OCI-LY7 (cell line): ENCODE results near the gene ERP44. TPM values are rescaled to one million over a fixed set of nuclear protein-coding genes. Genes with fewer than 3 reads are reported as not detected.

Experiments used
- BruUV-seq: library from RNA; stranded (reverse); fragments of 400-500 nt; replicated peaks from 2 replicates; lab custom pipeline; 2021; lab: Mats Ljungman, UMichigan
- CTCF ChIA-PET: fragments of 300-600 bp; sonication (Branson Sonifier 250); formaldehyde crosslinking; loops from one replicate; lab custom pipeline; 2022; ENCODE audit warnings: antibody characterized with exemption; ENCODE audit not compliant: unreplicated experiment; lab: Charles Lee
- POLR2A ChIA-PET: fragments of 300-600 bp; sonication (Branson Sonifier 250); formaldehyde crosslinking; loops from one replicate; lab custom pipeline; 2022; ENCODE audit warnings: antibody characterized with exemption; lab: Charles Lee
- DNase-seq: peaks from one replicate; pipeline ENCODE4 v3.0.0-alpha.2; 2015; ENCODE audit warnings: low spot score
- H2AFZ ChIP-seq: fragments of 200-600 bp; sonication (generic), shearing (Covaris generic); 2 replicates; pipeline ENCODE4 v1.6.1; 2014; ENCODE audit warnings: mild to moderate bottlenecking, antibody characterized with exemption, low read length, moderate library complexity
- H3K27ac ChIP-seq: fragments of 200-600 bp; sonication (generic); 2 replicates; pipeline ENCODE4 v1.5.1; 2014; ENCODE audit warnings: mixed run types, low read depth, mild to moderate bottlenecking, moderate library complexity, low read length, inconsistent platforms; ENCODE audit not compliant: poor library complexity, severe bottlenecking
- H3K36me3 ChIP-seq: fragments of 200-600 bp; sonication (generic); 2 replicates; pipeline ENCODE4 v1.6.1; 2014; ENCODE audit warnings: mild to moderate bottlenecking, antibody characterized with exemption, low read length, moderate library complexity, mixed read lengths; ENCODE audit not compliant: insufficient read depth
- H3K4me1 ChIP-seq: fragments of 200-600 bp; sonication (generic); 2 replicates; pipeline ENCODE4 v1.5.1; 2014; ENCODE audit warnings: mild to moderate bottlenecking, low read length; ENCODE audit not compliant: insufficient read depth, poor library complexity, severe bottlenecking
- H3K4me2 ChIP-seq: fragments of 200-600 bp; sonication (generic); 2 replicates; pipeline ENCODE4 v1.6.1; 2014; ENCODE audit warnings: mild to moderate bottlenecking, low read length
- H3K4me3 ChIP-seq: fragments of 200-600 bp; sonication (generic); 2 replicates; pipeline ENCODE4 v1.5.1; 2014; ENCODE audit warnings: mild to moderate bottlenecking, low read depth, low read length; ENCODE audit not compliant: poor library complexity, severe bottlenecking
- H3K79me2 ChIP-seq: fragments of 200-600 bp; sonication (generic); 2 replicates; pipeline ENCODE4 v1.6.1; 2016; ENCODE audit warnings: low read depth, mild to moderate bottlenecking, low read length, moderate library complexity, mixed read lengths; ENCODE audit not compliant: insufficient read depth
- H3K9me2 ChIP-seq: fragments of 200-600 bp; sonication (generic); 2 replicates; pipeline ENCODE4 v1.6.1; 2016; ENCODE audit warnings: mild to moderate bottlenecking, low read length, mixed read lengths; ENCODE audit not compliant: insufficient read depth
- H3K9me3 ChIP-seq: fragments of 200-600 bp; sonication (generic); 2 replicates; pipeline ENCODE4 v1.6.1; 2014; ENCODE audit warnings: mild to moderate bottlenecking, mixed run types, low read length, mixed read lengths
- H4K20me1 ChIP-seq: fragments of 200-600 bp; sonication (generic); 2 replicates; pipeline ENCODE4 v1.6.1; 2014; ENCODE audit warnings: mild to moderate bottlenecking, antibody characterized with exemption, low read length, moderate library complexity, mixed read lengths; ENCODE audit not compliant: insufficient read depth
- CTCF ChIP-seq: fragments of 200-600 bp; sonication (generic); conservative IDR thresholded peaks from 2 replicates; pipeline ENCODE4 v1.5.1; 2014; ENCODE audit warnings: mild to moderate bottlenecking, antibody characterized with exemption, low read length, moderate library complexity, mixed read lengths
- EZH2phosphoT487 ChIP-seq: fragments of 200-600 bp; sonication (generic); IDR thresholded peaks from 2 replicates; pipeline ENCODE4 v1.6.1; 2018; ENCODE audit warnings: low read depth, borderline replicate concordance, mild to moderate bottlenecking, mixed run types, antibody characterized with exemption, low read length, moderate library complexity, mixed read lengths
- intact Hi-C: fragments of 100-400 bp; cut with micrococcal nuclease; formaldehyde crosslinking; loops from one replicate; pipeline ENCODE4 v1.10.0; 2022; ENCODE audit not compliant: unreplicated experiment
- total RNA-seq, 2 experiments: library from RNA; depleted of rRNA in 1 of 2; stranded (reverse); fragments of >200 nt in 1 of 2; shearing (Covaris generic) in 1 of 2; gene quantifications; 2 replicates each; pipeline ENCODE4 v1.2.3, GENCODE V29; 2014 to 2022

ERP44 gene
- total RNA-seq, 2 experiments from 2014 or later, result 19.3 to 28.1 TPM

GRCh38 chr9:100125910-100126309, 27.1 kb upstream of the ERP44 start:
- H3K4me3 ChIP-seq, result no peak overlapping the region
- TF ChIP-seq CTCF (no peak), EZH2phosphoT487 (no peak)
- ChIA-PET CTCF (no interaction called here), POLR2A (no interaction called here)
- no peak for DNase-seq
- no peaks in the 10 kb centered on the region for H4K20me1 ChIP-seq
- H2AFZ ChIP-seq, result no peak overlapping the region
- H3K9me2 ChIP-seq, result no peaks in the 10 kb centered on the region
- peaks cover 76% of the 10 kb centered on the region for H3K36me3 ChIP-seq
- H3K4me2 ChIP-seq, result no peak overlapping the region
- H3K4me1 ChIP-seq, result no peaks in the 10 kb centered on the region
- peaks cover 11% of the 10 kb centered on the region; the same call in 1 of the 2 replicates for H3K79me2 ChIP-seq
- BruUV-seq, result no TSS peak
- H3K9me3 ChIP-seq, result 0 out of 2 replicates have a peak, but pooled peaks cover 7% of the 10 kb centered on the region
- H3K27ac ChIP-seq, result no peak overlapping the region
- intact Hi-C loops, result no loop called here

DNA sequence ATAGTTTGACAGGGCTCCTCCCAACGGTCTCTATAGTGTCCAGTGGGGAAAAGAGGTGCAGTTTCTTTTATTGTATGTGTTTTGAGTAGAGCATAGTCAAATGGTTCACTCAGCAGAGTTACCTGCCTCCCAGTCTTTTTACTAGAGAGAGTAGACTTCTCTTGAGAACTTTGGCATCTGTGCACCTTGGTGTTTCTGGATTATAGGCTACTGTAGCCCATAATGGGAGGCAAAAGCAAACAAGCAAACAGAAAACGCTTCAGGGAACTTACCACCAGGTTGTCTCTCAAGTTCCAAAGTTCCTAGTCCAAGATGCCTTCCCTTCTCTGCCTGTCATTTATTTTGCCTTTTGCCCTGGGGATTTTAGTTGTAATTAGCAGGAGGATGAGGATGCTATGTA, 26.4 kb upstream of the ERP44 start:
- TF ChIP-seq CTCF (no peak), EZH2phosphoT487 (no peak)
- no peaks in the 10 kb centered on the region for H4K20me1 ChIP-seq
- intact Hi-C loops, result no loop called here
- POLR2A ChIA-PET, result no interaction called here
- no peaks in the 10 kb centered on the region for H3K4me1 ChIP-seq
- CTCF ChIA-PET, result no interaction called here
- DNase-seq, result no peak
- H3K9me3 ChIP-seq, result 0 out of 2 replicates have a peak, but pooled peaks cover 7% of the 10 kb centered on the region
- H3K9me2 ChIP-seq, result no peaks in the 10 kb centered on the region
- no peak overlapping the region for H3K4me3 ChIP-seq
- no TSS peak for BruUV-seq
- H3K27ac ChIP-seq, result no peak overlapping the region
- no peak overlapping the region for H2AFZ ChIP-seq
- peaks cover 75% of the 10 kb centered on the region for H3K36me3 ChIP-seq
- peaks cover 11% of the 10 kb centered on the region; the same call in 1 of the 2 replicates for H3K79me2 ChIP-seq
- H3K4me2 ChIP-seq, result no peak overlapping the region

DNA sequence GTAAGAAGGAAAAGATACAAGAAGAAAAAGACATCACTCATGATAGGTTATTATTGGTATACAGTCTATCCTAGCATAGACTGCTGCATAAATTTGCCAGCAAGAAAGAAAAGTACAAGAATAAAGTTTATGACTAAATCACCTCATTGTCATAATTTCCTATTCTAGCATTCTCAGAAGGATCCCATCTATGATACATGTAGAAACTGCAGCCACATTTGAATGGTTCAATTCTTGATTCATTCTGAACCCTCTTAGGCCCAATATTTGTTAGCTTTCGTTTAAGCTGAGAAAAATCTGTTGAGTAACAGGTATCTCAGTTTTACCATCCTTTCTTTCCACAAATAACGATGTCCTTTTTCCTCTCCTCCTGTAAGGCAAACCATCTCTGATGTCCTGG, 21.5 kb upstream of the ERP44 start:
- no peaks in the 10 kb centered on the region for H3K9me2 ChIP-seq
- no peak overlapping the region for H3K27ac ChIP-seq
- no peak overlapping the region for H3K4me2 ChIP-seq
- POLR2A ChIA-PET, result no interaction called here
- no peak overlapping the region for H3K4me3 ChIP-seq
- H3K9me3 ChIP-seq, result 0 out of 2 replicates have a peak, but pooled peaks cover 7% of the 10 kb centered on the region
- H3K79me2 ChIP-seq, result peaks cover 11% of the 10 kb centered on the region; the same call in 1 of the 2 replicates
- H3K4me1 ChIP-seq, result no peaks in the 10 kb centered on the region
- no peak for DNase-seq
- no TSS peak for BruUV-seq
- H2AFZ ChIP-seq, result no peak overlapping the region
- intact Hi-C loops, result no loop called here
- no peak for TF ChIP-seq EZH2phosphoT487
- no peak for TF ChIP-seq CTCF
- no peaks in the 10 kb centered on the region for H4K20me1 ChIP-seq
- CTCF ChIA-PET, result no interaction called here
- peaks cover 65% of the 10 kb centered on the region for H3K36me3 ChIP-seq
